Adrenal gland (tissue), 5 donors: ENCODE results near the gene TTI1.

ENCODE experiments used
- POLR2A ChIP-seq, 2 donors: fragments of 450-650 bp; IDR thresholded peaks; one replicate each; pipeline ENCODE4 v1.6.1; 2017; ENCODE audit warnings: antibody characterized with exemption in 2 of 2, mild to moderate bottlenecking in 2 of 2, moderate library complexity in 1 of 2
- TF ChIP-seq, protein P1 (sequence below), 6 experiments: fragments of 450-650 bp in 4 of 6; fragments of 200-600 bp in 2 of 6; sonication (generic) in 1 of 6; IDR thresholded peaks; 1 replicate in 5 of 6; 2 replicates in 1 of 6; pipeline versions ENCODE4 v1.5.1 to v1.8.0; 2016 to 2021; ENCODE audit warnings: antibody characterized with exemption in 6 of 6, mild to moderate bottlenecking in 2 of 6, moderate library complexity in 1 of 6
- donor health status: DM: no; HTN: no; CAD: no.

DNA sequence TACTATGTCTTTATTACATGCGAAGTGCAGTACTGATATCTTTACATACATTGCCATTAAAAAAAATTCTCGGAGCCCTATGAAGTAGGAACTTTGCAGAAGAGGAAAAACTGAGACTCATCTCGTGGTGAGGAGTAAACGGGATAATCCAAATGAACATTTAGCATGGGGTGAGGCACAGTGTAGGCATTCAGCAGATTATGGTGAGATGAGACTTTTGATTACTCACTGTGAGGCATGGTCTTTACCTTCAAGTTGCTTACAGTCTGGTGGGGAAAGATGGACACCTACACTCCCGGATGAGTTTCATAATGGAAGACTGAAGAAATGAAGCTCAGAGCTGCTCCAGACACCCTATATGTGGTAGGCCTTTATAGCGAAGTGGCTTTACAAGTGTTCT lies 1.7 kb upstream of the TTI1 start:
- TF ChIP-seq, protein P1, sequence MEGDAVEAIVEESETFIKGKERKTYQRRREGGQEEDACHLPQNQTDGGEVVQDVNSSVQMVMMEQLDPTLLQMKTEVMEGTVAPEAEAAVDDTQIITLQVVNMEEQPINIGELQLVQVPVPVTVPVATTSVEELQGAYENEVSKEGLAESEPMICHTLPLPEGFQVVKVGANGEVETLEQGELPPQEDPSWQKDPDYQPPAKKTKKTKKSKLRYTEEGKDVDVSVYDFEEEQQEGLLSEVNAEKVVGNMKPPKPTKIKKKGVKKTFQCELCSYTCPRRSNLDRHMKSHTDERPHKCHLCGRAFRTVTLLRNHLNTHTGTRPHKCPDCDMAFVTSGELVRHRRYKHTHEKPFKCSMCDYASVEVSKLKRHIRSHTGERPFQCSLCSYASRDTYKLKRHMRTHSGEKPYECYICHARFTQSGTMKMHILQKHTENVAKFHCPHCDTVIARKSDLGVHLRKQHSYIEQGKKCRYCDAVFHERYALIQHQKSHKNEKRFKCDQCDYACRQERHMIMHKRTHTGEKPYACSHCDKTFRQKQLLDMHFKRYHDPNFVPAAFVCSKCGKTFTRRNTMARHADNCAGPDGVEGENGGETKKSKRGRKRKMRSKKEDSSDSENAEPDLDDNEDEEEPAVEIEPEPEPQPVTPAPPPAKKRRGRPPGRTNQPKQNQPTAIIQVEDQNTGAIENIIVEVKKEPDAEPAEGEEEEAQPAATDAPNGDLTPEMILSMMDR (IDR thresholded peaks at IDR 0.05): no peak
- no peak for TF ChIP-seq POLR2A (IDR thresholded peaks at IDR 0.05)
